ENCODE measurements around the gene CARD19. TPM values are rescaled to one million over a fixed set of nuclear protein-coding genes. Genes with fewer than 3 reads are reported as not detected.

The CARD19 gene
- total and polyA plus RNA-seq, 2 of the 8 experiments (the other 6 are each of a cell fraction or from before 2014, with no cell fraction given), result 21.2 to 112 TPM

DNA sequence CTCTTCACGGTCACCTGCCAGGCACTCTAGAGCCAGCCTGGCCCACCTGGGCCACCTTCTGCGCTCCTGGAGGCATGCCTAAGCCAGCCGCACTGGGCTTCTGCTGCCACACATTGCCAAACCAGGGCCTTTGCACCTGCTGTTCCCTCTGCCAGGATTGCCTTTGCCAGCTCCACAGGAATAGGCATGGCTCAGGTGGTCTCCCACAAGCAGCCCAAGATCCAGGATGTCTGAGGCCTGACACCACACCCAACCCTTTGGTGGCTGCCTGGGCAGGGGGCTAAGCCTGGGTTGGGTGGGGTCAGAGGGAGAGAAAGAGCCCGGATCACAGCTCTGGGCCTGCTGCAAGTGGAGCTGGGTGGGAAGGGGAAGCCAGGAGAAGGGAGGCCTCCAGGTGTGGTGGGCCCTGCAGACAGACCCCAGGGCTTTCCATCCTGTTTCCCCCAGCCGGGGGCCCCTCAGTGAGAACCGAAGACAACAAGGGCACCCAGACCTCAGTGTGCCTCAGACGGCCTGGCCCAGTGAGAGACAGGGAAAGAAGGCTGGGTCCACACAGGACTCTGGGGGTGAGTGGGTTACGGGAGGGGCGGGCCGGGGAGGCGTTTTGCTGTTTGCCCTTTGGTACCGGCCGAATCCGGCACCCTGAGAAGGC, 38.2 kb upstream of the CARD19 start:
- Histone ChIP-seq H4K91ac (replicated peaks; ENCODE audit: insufficient read length, low read length) (no peak overlapping the region), H3K23me2 (ENCODE audit: low read depth, low read length) (peaks cover 3% of the 10 kb centered on the region; the same call in 1 of the 2 replicates), H3K18ac (ENCODE audit: extremely low read depth, low read length) (no peak overlapping the region), H3K9me3 (ENCODE audit: insufficient read depth in 2 of 2, low read depth in 1 of 2, low read length in 1 of 2) (no peaks in the 10 kb centered on the region), H2AFZ (ENCODE audit: low read length) (no peak overlapping the region), H3K14ac (ENCODE audit: insufficient read length) (no peak overlapping the region), H3K23ac (ENCODE audit: insufficient read length) (no peak overlapping the region), H3K9ac (replicated peaks in 1 of 4; ENCODE audit: extremely low read depth in 1 of 4, low read depth in 3 of 4, low read length in 3 of 4) (no peak overlapping the region), H3K4ac (replicated peaks; ENCODE audit: insufficient read length, low read depth, low read length) (no peak overlapping the region), H2BK15ac (ENCODE audit: low read length) (peak overlapping the region; percentile 81; the same call in 1 of the 2 replicates), H4K8ac (ENCODE audit: extremely low read depth, insufficient read depth, low read length) (no peak overlapping the region; the same call in 1 of the 2 replicates), H3K4me3 (ENCODE audit: extremely low read depth in 1 of 4, insufficient read depth in 2 of 4, low read depth in 3 of 4, low read length in 4 of 4) (peak overlapping the region in 2 of 4 experiments; percentile 29 to 71; a peak in 4 of 8 replicates), H3K79me2 (ENCODE audit: control insufficient read depth in 1 of 2, insufficient read depth in 2 of 2, low read length in 2 of 2) (no peaks in the 10 kb centered on the region), H3K36me3 (ENCODE audit: control insufficient read depth in 2 of 4, insufficient read depth in 4 of 4, low read length in 3 of 4) (no peaks in the 10 kb centered on the region), H2BK12ac (ENCODE audit: low read depth, low read length) (peak overlapping the region; percentile 39; the same call in 1 of the 2 replicates), H2BK5ac (ENCODE audit: low read depth, low read length) (no peak overlapping the region), H3K4me1 (replicated peaks in 1 of 4; ENCODE audit: control insufficient read depth in 3 of 4, insufficient read depth in 4 of 4, low read length in 3 of 4) (peaks cover 7 to 42% (median 31%) of the 10 kb centered on the region in 4 experiments), H4K5ac (ENCODE audit: insufficient read length, low read depth, low read length) (no peak overlapping the region), H2AK5ac (ENCODE audit: low read depth, low read length) (peak overlapping the region; percentile 26; the same call in 1 of the 2 replicates), H3K4me2 (ENCODE audit: insufficient read depth in 1 of 2, low read depth in 2 of 2, low read length in 2 of 2) (peak overlapping the region; percentile 59 to 74), H3K79me1 (ENCODE audit: low read depth, low read length) (peaks cover 2% of the 10 kb centered on the region; the same call in 1 of the 2 replicates), H3K56ac (replicated peaks; ENCODE audit: insufficient read length, low read depth, low read length) (no peak overlapping the region), H4K20me1 (replicated peaks in 1 of 2; ENCODE audit: control insufficient read depth in 1 of 2, insufficient read depth in 2 of 2, low read length in 2 of 2) (no peaks in the 10 kb centered on the region), H3K27ac (ENCODE audit: low read depth, low read length) (no peak overlapping the region), H3K27me3 (replicated peaks in 1 of 4; ENCODE audit: control insufficient read depth in 3 of 4, extremely low read depth in 1 of 4, insufficient read depth in 3 of 4, low read length in 3 of 4) (peaks cover 0 to 16% (median 7%) of the 10 kb centered on the region in 4 experiments; a peak in 5 of 7 replicates), H2BK20ac (ENCODE audit: low read length) (no peak overlapping the region), H2BK120ac (replicated peaks; ENCODE audit: low read depth, low read length) (no peak overlapping the region)
- CTCF ChIA-PET (ENCODE audit: partially characterized antibody), result interaction anchor here (0.7 to 2.5 kb wide), 3 partner anchors 21 to 115 kb away, joined by 3 to 7 read pairs (median 7); no protein-coding TSS in a partner anchor
- FAIRE-seq (no peak), DNase-seq (ENCODE audit: low read depth in 1 of 2, low spot score in 2 of 2) (no peak)
- POLR2A ChIA-PET (ENCODE audit: partially characterized antibody), result no interaction called here
- WGBS, 2 experiments (ENCODE audit: extremely low coverage in 1 of 2, insufficient coverage in 1 of 2, insufficient read length in 1 of 2, insufficient replicate concordance in 2 of 2, low coverage in 1 of 2, low lambda C conversion rate in 2 of 2, missing lambda C conversion rate in 1 of 2), result 59% methylated on average over 13 of the region's 14 CpGs; no CpG with 5 or more reads in 1 of the 2 experiments
- TF ChIP-seq GABPA (IDR thresholded peaks at IDR 0.05; ENCODE audit: borderline replicate concordance, insufficient read depth, low read length) (no peak), CHD2 (IDR thresholded peaks at IDR 0.05; ENCODE audit: low read length) (no peak), YY1 (IDR thresholded peaks at IDR 0.05; ENCODE audit: low read depth, low read length) (no peak), CREB1 (IDR thresholded peaks at IDR 0.05) (no peak), TBP (IDR thresholded peaks at IDR 0.05; ENCODE audit: low read depth, low read length) (no peak), RFX5 (IDR thresholded peaks at IDR 0.05; ENCODE audit: borderline replicate concordance, low read depth, low read length) (no peak)
- TF ChIP-seq, protein P1, sequence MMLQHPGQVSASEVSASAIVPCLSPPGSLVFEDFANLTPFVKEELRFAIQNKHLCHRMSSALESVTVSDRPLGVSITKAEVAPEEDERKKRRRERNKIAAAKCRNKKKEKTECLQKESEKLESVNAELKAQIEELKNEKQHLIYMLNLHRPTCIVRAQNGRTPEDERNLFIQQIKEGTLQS (IDR thresholded peaks at IDR 0.05; ENCODE audit: insufficient read depth, low read depth, low read length), result no peak
- TF ChIP-seq, protein P2, sequence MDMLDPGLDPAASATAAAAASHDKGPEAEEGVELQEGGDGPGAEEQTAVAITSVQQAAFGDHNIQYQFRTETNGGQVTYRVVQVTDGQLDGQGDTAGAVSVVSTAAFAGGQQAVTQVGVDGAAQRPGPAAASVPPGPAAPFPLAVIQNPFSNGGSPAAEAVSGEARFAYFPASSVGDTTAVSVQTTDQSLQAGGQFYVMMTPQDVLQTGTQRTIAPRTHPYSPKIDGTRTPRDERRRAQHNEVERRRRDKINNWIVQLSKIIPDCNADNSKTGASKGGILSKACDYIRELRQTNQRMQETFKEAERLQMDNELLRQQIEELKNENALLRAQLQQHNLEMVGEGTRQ (IDR thresholded peaks at IDR 0.05; ENCODE audit: low read length), result no peak
- TF ChIP-seq, protein P3, sequence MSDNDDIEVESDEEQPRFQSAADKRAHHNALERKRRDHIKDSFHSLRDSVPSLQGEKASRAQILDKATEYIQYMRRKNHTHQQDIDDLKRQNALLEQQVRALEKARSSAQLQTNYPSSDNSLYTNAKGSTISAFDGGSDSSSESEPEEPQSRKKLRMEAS (IDR thresholded peaks at IDR 0.05), result no peak
- TF ChIP-seq, protein P4, sequence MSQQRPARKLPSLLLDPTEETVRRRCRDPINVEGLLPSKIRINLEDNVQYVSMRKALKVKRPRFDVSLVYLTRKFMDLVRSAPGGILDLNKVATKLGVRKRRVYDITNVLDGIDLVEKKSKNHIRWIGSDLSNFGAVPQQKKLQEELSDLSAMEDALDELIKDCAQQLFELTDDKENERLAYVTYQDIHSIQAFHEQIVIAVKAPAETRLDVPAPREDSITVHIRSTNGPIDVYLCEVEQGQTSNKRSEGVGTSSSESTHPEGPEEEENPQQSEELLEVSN (IDR thresholded peaks at IDR 0.05), result no peak

Data from H1 (cell line).